GM23338 (cell line): ENCODE measurements around the gene CCDC97. TPM values are rescaled to one million over a fixed set of nuclear protein-coding genes. Genes with fewer than 3 reads are reported as not detected.

Source experiments
- ATAC-seq: fragments of 200-7000 bp; cut with Tn5 transposase; 3 replicates; pipeline ENCODE4 v1.9.1; 2020
- DNase-seq: peaks from one replicate; pipeline ENCODE4 v3.0.0-alpha.2; 2015; ENCODE audit warnings: low spot score
- H2AFZ ChIP-seq: fragments of 200-600 bp; sonication (generic); 2 replicates; pipeline ENCODE4 v1.8.0; 2016; ENCODE audit warnings: antibody characterized with exemption, mild to moderate bottlenecking, moderate library complexity
- H3F3A ChIP-seq: fragments of 200-600 bp; sonication (generic); replicated peaks from 2 replicates; pipeline ENCODE4 v1.8.0; 2017; ENCODE audit warnings: antibody characterized with exemption, mixed run types, low read depth
- H3K27ac ChIP-seq: fragments of 200-600 bp; sonication (generic); 2 replicates; pipeline ENCODE4 v1.6.1; 2016; ENCODE audit warnings: low read depth
- H3K27me3 ChIP-seq: fragments of 200-600 bp; sonication (generic); 2 replicates; pipeline ENCODE4 v1.8.0; 2016; ENCODE audit warnings: mild to moderate bottlenecking, mixed run types, moderate library complexity; ENCODE audit not compliant: insufficient read depth
- H3K36me3 ChIP-seq: fragments of 200-600 bp; sonication (generic); 2 replicates; pipeline ENCODE4 v1.8.0; 2016; ENCODE audit warnings: mild to moderate bottlenecking; ENCODE audit not compliant: insufficient read depth
- H3K4me1 ChIP-seq: fragments of 200-600 bp; sonication (generic); 2 replicates; pipeline ENCODE4 v1.8.0; 2016; ENCODE audit warnings: mild to moderate bottlenecking, moderate library complexity; ENCODE audit not compliant: insufficient read depth
- H3K4me2 ChIP-seq: fragments of 200-600 bp; sonication (generic); 2 replicates; pipeline ENCODE4 v1.7.1; 2017; ENCODE audit warnings: mixed run types
- H3K4me3 ChIP-seq: fragments of 200-600 bp; sonication (generic); 2 replicates; pipeline ENCODE4 v1.6.1; 2016; ENCODE audit warnings: mixed run types
- H3K79me2 ChIP-seq: fragments of 200-600 bp; sonication (generic); replicated peaks from 2 replicates; pipeline ENCODE4 v1.8.0; 2017; ENCODE audit warnings: mild to moderate bottlenecking; ENCODE audit not compliant: insufficient read depth
- H3K9me2 ChIP-seq: fragments of 200-600 bp; sonication (generic); 2 replicates; pipeline ENCODE4 v1.8.0; 2017; ENCODE audit not compliant: insufficient read depth
- H4K20me1 ChIP-seq: fragments of 200-600 bp; sonication (generic); replicated peaks from 2 replicates; pipeline ENCODE4 v1.8.0; 2017; ENCODE audit warnings: mild to moderate bottlenecking; ENCODE audit not compliant: insufficient read depth
- H3K27ac Mint-ChIP-seq: 2 replicates; pipeline ENCODE4 v1.8.0; 2020; ENCODE audit warnings: inconsistent platforms, mild to moderate bottlenecking, moderate library complexity, mixed read lengths
- H3K27me3 Mint-ChIP-seq: 3 replicates; pipeline ENCODE4 v1.8.0; 2022; ENCODE audit warnings: low read depth, mild to moderate bottlenecking, moderate library complexity, mixed read lengths, inconsistent platforms; ENCODE audit not compliant: insufficient read depth, poor library complexity
- H3K36me3 Mint-ChIP-seq: 3 replicates; pipeline ENCODE4 v1.8.0; 2021; ENCODE audit warnings: low read depth, mild to moderate bottlenecking, inconsistent platforms, moderate library complexity, mixed read lengths
- H3K4me1 Mint-ChIP-seq: 3 replicates; pipeline ENCODE4 v1.8.0; 2020; ENCODE audit warnings: mild to moderate bottlenecking, inconsistent platforms, mixed read lengths
- H3K4me3 Mint-ChIP-seq: 3 replicates; pipeline ENCODE4 v1.8.0; 2021; ENCODE audit warnings: moderate library complexity, mild to moderate bottlenecking, inconsistent platforms, mixed read lengths
- H3K9me3 Mint-ChIP-seq: 3 replicates; pipeline ENCODE4 v1.8.0; 2020; ENCODE audit warnings: moderate library complexity, mild to moderate bottlenecking, inconsistent platforms, mixed read lengths
- CREB1 ChIP-seq: fragments of 250-450 bp; sonication (Bioruptor Pico); IDR thresholded peaks from 2 replicates; pipeline ENCODE4 v1.5.0; 2020; ENCODE audit warnings: low read depth, mild to moderate bottlenecking, moderate library complexity
- CTCF ChIP-seq, 2 experiments: fragments of 200-600 bp in 1 of 2; sonication (generic) in 1 of 2; conservative IDR thresholded peaks; 2 replicates each; pipeline versions ENCODE4 v1.5.1 to v1.6.1; 2016 to 2017; ENCODE audit warnings: antibody characterized with exemption in 2 of 2, low read depth in 2 of 2, mild to moderate bottlenecking in 2 of 2, moderate library complexity in 1 of 2
- ETS1 ChIP-seq: IDR thresholded peaks from 2 replicates; pipeline ENCODE4 v1.6.1; 2016; ENCODE audit warnings: antibody characterized with exemption
- EZH2 ChIP-seq: fragments of 200-600 bp; sonication (generic); IDR thresholded peaks from one replicate; pipeline ENCODE4 v1.8.0; 2017; ENCODE audit warnings: antibody characterized with exemption, mild to moderate bottlenecking, low read depth; ENCODE audit not compliant: unreplicated experiment
- EZH2phosphoT487 ChIP-seq: fragments of 200-600 bp; sonication (generic); IDR thresholded peaks from one replicate; pipeline ENCODE4 v1.8.1; 2018; ENCODE audit warnings: antibody characterized with exemption; ENCODE audit not compliant: unreplicated experiment
- JUNB ChIP-seq: IDR thresholded peaks from one replicate; pipeline ENCODE4 v1.6.1; 2016; ENCODE audit warnings: antibody characterized with exemption; ENCODE audit not compliant: unreplicated experiment
- NANOG ChIP-seq: IDR thresholded peaks from 2 replicates; pipeline ENCODE4 v1.6.1; 2016; ENCODE audit warnings: antibody characterized with exemption, borderline replicate concordance
- POLR2AphosphoS5 ChIP-seq: IDR thresholded peaks from 2 replicates; pipeline ENCODE4 v1.6.1; 2016; ENCODE audit warnings: antibody characterized with exemption, low read depth
- REST ChIP-seq: IDR thresholded peaks from one replicate; pipeline ENCODE4 v1.6.1; 2018; ENCODE audit warnings: antibody characterized with exemption; ENCODE audit not compliant: unreplicated experiment
- STAT1 ChIP-seq: IDR thresholded peaks from one replicate; pipeline ENCODE4 v1.6.1; 2016; ENCODE audit warnings: antibody characterized with exemption; ENCODE audit not compliant: unreplicated experiment
- ZNF114 ChIP-seq: fragments of 250-450 bp; sonication (Bioruptor Pico); IDR thresholded peaks from 2 replicates; pipeline ENCODE4 v1.5.0; 2020; ENCODE audit warnings: mild to moderate bottlenecking, moderate library complexity
- ZNF331 ChIP-seq: fragments of 250-450 bp; sonication (Bioruptor Pico); IDR thresholded peaks from 2 replicates; pipeline ENCODE4 v1.5.0; 2020; ENCODE audit warnings: low read depth, mild to moderate bottlenecking, moderate library complexity
- ZNF462 ChIP-seq: fragments of 250-450 bp; sonication (Bioruptor Pico); IDR thresholded peaks from 2 replicates; pipeline ENCODE4 v1.5.0; 2020; ENCODE audit warnings: mild to moderate bottlenecking, moderate library complexity
- polyA plus RNA-seq: library from polyadenylated mRNA; unstranded; fragments of >200 nt; fragmentation: Nextera tagmentation; extraction: Ambion mirVana; gene quantifications from 2 replicates; pipeline ENCODE4 v1.2.1, GENCODE V29; 2016
- total RNA-seq: library from RNA; depleted of rRNA; stranded (reverse); fragments of >200 nt; shearing (Covaris generic); gene quantifications from 2 replicates; pipeline ENCODE4 v1.2.3, GENCODE V29; 2014

The CCDC97 gene
- total and polyA plus RNA-seq, 2 experiments from 2014 or later: 8.0 to 11.0 TPM

- H3K4me1 ChIP-seq: no peaks in the 10 kb centered on the region
- 0 out of 2 replicates have a peak, but pooled peaks cover 8% of the 10 kb centered on the region for H3K79me2 ChIP-seq
- H3K27ac Mint-ChIP-seq: peak overlapping the region; percentile 37; the same call in 1 of the 2 replicates
- TF ChIP-seq ZNF114 (CRISPR knock-in tag) (no peak), EZH2 (no peak), CREB1 (no peak), ETS1 (no peak), NANOG (no peak), POLR2AphosphoS5 (no peak), STAT1 (no peak), REST (no peak), CTCF (conservative IDR thresholded peaks at IDR 0.05; ENCODE audit: low read depth in 2 of 2) (no peak), ZNF462 (no peak), EZH2phosphoT487 (no peak), JUNB (no peak), ZNF331 (no peak)
- no peak overlapping the region for H3K4me3 ChIP-seq
- H3K4me3 Mint-ChIP-seq: no peak overlapping the region
- H3K4me2 ChIP-seq: no peak overlapping the region
- H3K4me1 Mint-ChIP-seq: no peaks in the 10 kb centered on the region
- DNase-seq (no peak), ATAC-seq (no peak)
- H3K36me3 ChIP-seq: peaks cover 88% of the 10 kb centered on the region
- H3K27me3 ChIP-seq: no peaks in the 10 kb centered on the region
- H3K9me2 ChIP-seq: no peaks in the 10 kb centered on the region
- peaks cover 98% of the 10 kb centered on the region for H3K36me3 Mint-ChIP-seq
- no peaks in the 10 kb centered on the region for H3K9me3 Mint-ChIP-seq
- peak overlapping the region; percentile 45; the same call in 1 of the 2 replicates for H3K27ac ChIP-seq
- H4K20me1 ChIP-seq: peaks cover 47% of the 10 kb centered on the region
- H3K27me3 Mint-ChIP-seq: peaks cover 4% of the 10 kb centered on the region
- peaks cover 22% of the 10 kb centered on the region for H3F3A ChIP-seq
- H2AFZ ChIP-seq: no peak overlapping the region
These were observed 10.8 kb upstream of the CCDC97 start for GRCh38 chr19:41299046-41299754.
